T-helper 17 cell (primary cell): ENCODE measurements around the gene CALML4. TPM values are rescaled to one million over a fixed set of nuclear protein-coding genes. Genes with fewer than 3 reads are reported as not detected.
A peak's percentile ranks its signal among the peaks of the same experiment; 100 is the strongest.
"Not testable (repeated sequence)": the region's sequence is repeated elsewhere in the genome, so short reads cannot be mapped to it uniquely, and the experiment has no call there.

Source experiments
- ATAC-seq: fragments of 150-1000 bp; cut with Tn5 transposase; 2 replicates; pipeline ENCODE4 v1.10.0; 2021; ENCODE audit warnings: mild to moderate bottlenecking, moderate library complexity
- DNase-seq, 3 donors: peaks; one replicate each; pipeline versions ENCODE4 v3.0.0 to v3.0.0-alpha.2; 2020 to 2021
- H3K9me3 ChIP-seq: one replicate; pipeline ENCODE4 v1.7.0; 2013; ENCODE audit warnings: low read length, mild to moderate bottlenecking; ENCODE audit not compliant: control insufficient read depth, poor library complexity, severe bottlenecking
- H3K27ac Mint-ChIP-seq: one replicate; pipeline ENCODE4 v1.8.0; 2022; ENCODE audit warnings: mild to moderate bottlenecking, moderate library complexity, mixed read lengths
- H3K27me3 Mint-ChIP-seq: one replicate; pipeline ENCODE4 v1.8.0; 2022; ENCODE audit warnings: mixed read lengths
- H3K36me3 Mint-ChIP-seq: one replicate; pipeline ENCODE4 v1.8.0; 2022; ENCODE audit warnings: low read depth, mixed read lengths
- H3K4me1 Mint-ChIP-seq: one replicate; pipeline ENCODE4 v1.8.0; 2022; ENCODE audit warnings: mild to moderate bottlenecking, mixed read lengths
- H3K4me3 Mint-ChIP-seq: one replicate; pipeline ENCODE4 v1.8.0; 2022; ENCODE audit warnings: mild to moderate bottlenecking, moderate library complexity, mixed read lengths
- total RNA-seq, 4 donors: library from RNA in 2 of 4; stranded (reverse) in 2 of 4; gene quantifications; one replicate each; pipeline ENCODE4 v1.2.3 and lab custom pipeline; 2022 to 2026

CALML4 gene
- total RNA-seq, 2 donors from 2014 or later: 2.4 to 2.6 TPM

DNA sequence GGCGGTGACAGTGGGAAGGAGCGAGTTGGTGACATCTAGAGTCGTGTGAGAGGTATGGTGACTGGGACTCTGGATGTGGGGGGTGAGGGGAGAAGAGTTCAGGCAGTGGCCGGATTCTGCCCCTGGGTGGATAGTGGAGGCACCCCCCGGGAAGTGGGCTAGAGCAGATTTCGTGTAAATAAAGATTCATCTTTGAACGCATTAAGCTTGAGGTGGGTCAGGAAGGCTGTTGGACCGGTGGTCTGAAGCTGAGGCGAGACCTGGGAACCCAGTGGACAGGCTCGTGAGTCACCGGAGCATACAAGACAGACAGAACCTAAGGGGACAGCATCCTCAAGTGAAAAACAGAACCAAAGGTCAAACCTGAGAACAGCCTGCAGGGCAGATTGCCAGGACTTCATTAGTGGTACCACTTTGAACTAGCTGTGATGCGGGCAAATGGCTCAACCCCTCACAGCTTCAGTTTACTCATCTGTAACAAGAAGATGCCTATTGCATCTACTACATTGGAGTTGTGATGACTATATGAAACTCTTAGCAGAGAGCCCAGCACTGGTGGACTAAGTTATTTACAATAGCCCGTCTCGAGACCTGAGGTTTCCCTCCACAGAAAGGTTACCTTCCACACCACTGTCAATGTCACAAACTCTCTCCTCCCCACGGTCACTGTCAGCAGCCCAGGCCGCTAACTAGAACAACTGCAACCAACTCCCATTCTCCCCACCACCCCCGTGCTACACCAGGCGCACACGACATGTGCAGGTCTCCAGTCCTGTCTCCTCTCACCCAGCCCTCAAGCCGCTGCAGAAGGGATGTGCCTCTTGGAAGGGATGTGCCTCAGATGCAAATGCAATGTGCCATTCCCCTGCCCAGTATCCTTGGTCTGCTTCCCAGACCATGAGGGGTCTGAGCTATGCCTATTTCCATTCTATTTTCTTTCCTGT, 25.3 kb upstream of the CALML4 start:
- H3K4me3 Mint-ChIP-seq: peak overlapping the region; percentile 98
- no peaks in the 10 kb centered on the region for H3K36me3 Mint-ChIP-seq
- H3K27me3 Mint-ChIP-seq: peaks cover 11% of the 10 kb centered on the region
- ATAC-seq (no peak), DNase-seq (no peak)
- H3K27ac Mint-ChIP-seq: peak overlapping the region; percentile 95
- peaks cover 19% of the 10 kb centered on the region for H3K4me1 Mint-ChIP-seq
- H3K9me3 ChIP-seq: no peaks in the 10 kb centered on the region

DNA sequence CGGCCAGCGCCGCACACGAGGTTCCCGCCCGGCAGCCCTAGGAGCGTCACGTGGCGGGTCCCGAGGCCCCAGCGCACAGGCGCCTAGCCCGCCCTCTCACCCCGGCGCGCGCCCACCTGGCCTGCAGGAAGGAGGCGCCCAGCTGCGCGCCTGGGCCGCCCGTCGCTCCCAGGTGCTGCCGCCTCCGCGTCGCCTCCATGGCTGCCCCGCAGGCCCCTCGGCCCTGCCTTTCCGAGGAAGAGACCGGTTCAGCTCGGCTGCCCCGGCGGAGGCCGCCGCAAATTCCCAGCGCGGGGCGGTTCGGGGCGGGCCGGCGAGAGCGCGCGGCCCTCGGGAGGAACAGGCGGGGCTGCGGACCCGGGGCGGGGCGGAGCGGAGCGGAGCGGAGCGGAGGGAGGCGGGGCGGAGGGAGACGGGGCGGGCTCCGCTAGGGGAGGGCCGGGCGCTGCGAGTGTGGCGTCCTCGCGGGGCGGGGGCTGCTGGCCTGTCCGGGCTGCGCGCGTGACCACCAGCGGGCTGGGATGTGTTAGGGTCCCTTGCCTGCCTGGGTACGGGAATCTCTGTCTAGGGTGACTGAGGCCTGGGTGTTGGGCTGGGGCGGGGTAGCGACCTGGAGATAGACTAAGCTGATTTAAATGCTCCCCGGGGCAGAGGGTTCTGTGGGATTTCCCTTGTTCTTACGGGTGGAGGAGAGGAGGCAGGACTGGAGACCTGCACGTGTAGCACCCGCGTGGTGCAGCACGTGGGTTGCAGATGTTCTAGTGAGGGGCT, 24.4 kb upstream of the CALML4 start, which contains the start of gene CLN6:
Gene CLN6, minus strand, starts transcription at position 343 of the 771 bp plus-strand sequence. Its CDS starts 144 bp downstream, at position 199.
- ATAC-seq (peak; percentile 87), DNase-seq (peak; percentile 64 to 83 (median 73))
- H3K9me3 ChIP-seq: no peaks in the 10 kb centered on the region
- Mint-ChIP-seq H3K27ac (peak within 1 kb of the TSS; percentile 95), H3K27me3 (peaks cover 10% of the 10 kb centered on the region), H3K4me3 (peak within 1 kb of the TSS; percentile 98), H3K36me3 (no peaks in the 10 kb centered on the region), H3K4me1 (peaks cover 24% of the 10 kb centered on the region)

DNA sequence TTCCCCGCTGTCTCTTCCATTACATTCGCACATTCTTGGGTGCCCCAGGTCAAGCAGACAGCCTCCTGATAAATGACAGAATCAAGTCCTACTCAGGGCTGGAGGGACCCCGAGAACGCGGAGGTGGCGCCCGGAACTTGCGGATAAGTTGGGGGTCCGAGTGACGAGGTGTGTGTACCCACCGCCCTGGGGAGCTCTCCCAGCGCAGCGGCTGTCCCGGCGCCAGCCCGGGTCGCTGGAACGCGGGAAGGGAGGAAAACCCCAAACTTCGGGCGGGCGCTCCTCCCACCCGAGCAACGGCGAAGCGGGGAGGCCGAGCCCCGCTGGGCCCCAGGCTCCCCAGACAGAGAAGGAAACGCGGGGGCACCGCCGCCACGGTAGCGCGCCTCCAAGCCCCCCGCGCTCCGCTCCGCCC, 23.8 kb upstream of the CALML4 start:
- no peaks in the 10 kb centered on the region for H3K36me3 Mint-ChIP-seq
- no peaks in the 10 kb centered on the region for H3K9me3 ChIP-seq
- H3K27ac Mint-ChIP-seq: peak overlapping the region; percentile 88
- peaks cover 4% of the 10 kb centered on the region for H3K27me3 Mint-ChIP-seq
- H3K4me3 Mint-ChIP-seq: peak overlapping the region; percentile 98
- H3K4me1 Mint-ChIP-seq: peaks cover 24% of the 10 kb centered on the region
- ATAC-seq: no peak
- no peak for DNase-seq

DNA sequence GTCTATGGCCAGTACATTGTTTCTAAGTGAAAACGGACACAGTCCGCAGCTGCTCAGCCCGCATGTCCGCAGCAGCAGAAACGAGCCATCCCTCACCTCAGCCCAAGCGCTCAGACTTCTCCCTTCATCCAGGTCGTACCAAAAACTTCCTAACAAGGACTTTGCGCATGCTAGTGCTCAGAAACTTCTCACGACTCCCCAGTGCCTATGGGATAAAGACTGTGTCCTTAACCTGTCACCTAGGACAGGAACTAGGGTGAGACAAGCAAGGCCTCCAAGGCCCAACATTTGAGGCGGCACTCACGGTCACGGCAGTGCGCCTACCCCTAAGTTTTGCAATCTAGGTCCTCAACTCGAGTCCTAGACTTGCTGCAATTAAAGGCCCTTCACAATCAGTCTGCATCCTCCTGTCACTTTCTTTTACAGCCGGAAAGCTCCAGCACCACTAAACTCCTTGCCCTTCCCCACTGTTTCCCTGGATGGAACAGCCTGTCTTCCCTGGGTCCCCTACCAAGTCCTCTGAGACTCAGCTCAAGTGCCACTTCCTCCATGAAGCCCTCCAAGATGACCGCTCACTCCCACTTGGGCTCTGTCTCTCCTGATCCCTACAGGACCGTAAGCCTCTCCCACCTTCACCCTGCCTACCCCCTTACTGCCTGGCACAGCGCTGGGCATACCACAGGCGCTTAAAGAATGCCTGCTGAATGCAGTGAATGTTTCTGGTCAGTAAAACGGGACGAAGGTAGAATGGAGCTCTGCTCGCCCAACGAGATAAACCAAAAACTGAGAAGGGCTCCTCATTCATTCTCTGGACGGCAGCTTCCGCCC, 23.2 kb upstream of the CALML4 start:
- H3K27me3 Mint-ChIP-seq: peaks cover 4% of the 10 kb centered on the region
- H3K36me3 Mint-ChIP-seq: no peaks in the 10 kb centered on the region
- ATAC-seq (no peak), DNase-seq (no peak)
- peaks cover 24% of the 10 kb centered on the region for H3K4me1 Mint-ChIP-seq
- peak overlapping the region; percentile 98 for H3K4me3 Mint-ChIP-seq
- peak overlapping the region; percentile 88 for H3K27ac Mint-ChIP-seq
- H3K9me3 ChIP-seq: no peaks in the 10 kb centered on the region

DNA sequence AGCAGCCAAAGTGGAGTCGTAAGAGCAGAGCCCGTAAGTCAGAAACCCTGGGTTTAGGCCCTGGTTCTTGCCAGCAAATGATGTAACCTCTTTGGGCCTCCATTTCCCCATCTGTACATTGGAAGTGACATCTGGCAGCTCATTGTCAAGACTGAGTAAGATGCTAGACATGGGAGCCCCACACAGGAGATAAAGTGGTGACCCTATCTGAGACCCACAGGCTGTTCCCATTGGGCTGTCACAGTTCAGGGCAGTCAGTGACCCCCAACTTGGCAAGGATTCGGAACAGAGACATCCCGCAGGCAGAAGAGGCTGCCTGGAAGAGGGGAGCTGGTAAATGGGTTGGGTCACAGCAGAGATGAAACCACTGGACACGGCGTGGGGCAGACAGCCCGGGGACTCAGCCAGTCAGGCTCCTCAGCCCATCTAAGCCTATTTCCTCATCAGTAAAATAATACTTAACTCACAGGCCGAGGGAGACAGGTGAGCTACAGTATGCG, 22.6 kb upstream of the CALML4 start:
- ATAC-seq (no peak), DNase-seq (no peak)
- no peaks in the 10 kb centered on the region for H3K9me3 ChIP-seq
- H3K27me3 Mint-ChIP-seq: peaks cover 4% of the 10 kb centered on the region
- peak overlapping the region; percentile 98 for H3K4me3 Mint-ChIP-seq
- peaks cover 26% of the 10 kb centered on the region for H3K4me1 Mint-ChIP-seq
- no peak overlapping the region for H3K27ac Mint-ChIP-seq
- no peaks in the 10 kb centered on the region for H3K36me3 Mint-ChIP-seq

DNA sequence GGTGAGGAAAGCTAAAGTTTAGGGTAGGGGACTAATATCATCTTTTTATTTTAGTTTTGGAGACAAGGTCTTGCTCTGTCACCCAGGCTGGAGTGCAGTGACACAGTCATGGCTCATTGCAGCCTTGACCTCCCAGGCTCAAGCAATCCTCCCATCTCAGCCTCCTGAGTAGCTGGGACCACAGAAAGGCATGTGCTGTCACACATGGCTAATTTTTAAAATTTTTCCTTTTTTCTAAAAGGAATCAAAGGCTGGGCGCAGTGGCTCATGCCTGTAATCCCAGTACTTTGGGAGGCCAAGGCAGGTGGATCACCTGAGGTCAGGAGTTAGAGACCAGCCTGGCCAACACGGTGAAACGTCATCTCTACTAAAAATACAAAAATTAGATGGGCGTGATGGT, 20.3 kb upstream of the CALML4 start:
- H3K27ac Mint-ChIP-seq, H3K36me3 Mint-ChIP-seq, ATAC-seq, DNase-seq, H3K27me3 Mint-ChIP-seq, H3K4me3 Mint-ChIP-seq, H3K9me3 ChIP-seq: not testable (repeated sequence)
- peaks cover 26% of the 10 kb centered on the region for H3K4me1 Mint-ChIP-seq

DNA sequence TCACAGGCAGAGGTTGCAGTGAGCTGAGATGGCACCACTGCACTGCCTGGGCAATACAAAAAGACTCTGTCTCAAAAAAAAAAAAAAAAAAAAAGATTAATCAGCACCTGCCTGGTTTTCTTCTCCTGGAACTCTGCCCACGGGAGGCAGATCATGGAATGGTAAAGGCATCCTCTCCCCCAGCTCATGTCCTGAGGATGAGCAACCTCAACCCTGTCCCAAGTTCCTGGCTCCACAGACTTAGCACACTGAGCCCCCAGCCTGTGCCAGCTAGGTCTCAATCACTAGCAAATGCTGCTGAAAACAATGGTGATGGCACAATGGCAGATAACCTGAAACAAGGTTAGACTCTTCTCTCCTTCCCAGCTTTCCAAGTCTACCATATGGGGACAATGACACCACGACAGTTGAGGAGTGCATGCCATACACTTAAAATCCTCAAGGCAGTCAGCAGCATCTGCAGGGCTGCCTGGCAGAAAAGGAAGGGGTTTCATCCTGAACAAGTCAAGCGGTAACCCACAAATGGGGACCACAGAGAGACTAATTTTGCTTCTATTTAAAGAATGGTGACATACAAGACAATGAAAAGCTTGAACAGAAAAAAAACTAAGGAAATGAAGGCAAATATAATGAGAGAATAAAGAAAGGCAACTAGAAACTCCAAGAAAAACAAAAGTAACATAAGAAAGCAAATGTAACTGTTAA, 19.6 kb upstream of the CALML4 start:
- no peak for DNase-seq
- Mint-ChIP-seq H3K4me3 (no peak overlapping the region), H3K27ac (no peak overlapping the region), H3K4me1 (peaks cover 22% of the 10 kb centered on the region), H3K27me3 (no peaks in the 10 kb centered on the region), H3K36me3 (no peaks in the 10 kb centered on the region)
- H3K9me3 ChIP-seq: no peaks in the 10 kb centered on the region
- no peak for ATAC-seq

DNA sequence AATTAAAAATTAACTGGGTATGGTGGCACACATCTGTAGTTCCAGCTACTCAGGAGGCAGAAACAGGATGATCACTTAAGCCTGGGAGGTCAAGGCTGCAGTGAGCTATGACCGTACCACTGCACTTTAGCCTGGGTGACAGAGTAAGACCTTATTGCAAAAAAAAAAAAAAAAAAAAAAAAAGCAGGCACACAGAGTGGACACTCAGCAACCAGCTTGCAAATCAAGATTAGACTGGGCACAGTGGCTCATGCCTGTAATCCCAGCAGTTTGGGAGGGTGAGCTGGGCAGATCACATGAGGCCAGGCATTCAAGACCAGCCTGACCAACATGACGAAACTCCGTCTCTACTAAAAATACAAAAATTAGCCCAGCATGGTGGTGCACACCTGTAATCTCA, 19.0 kb upstream of the CALML4 start:
- Mint-ChIP-seq H3K4me3 (no peak overlapping the region), H3K36me3 (no peaks in the 10 kb centered on the region), H3K4me1 (peaks cover 22% of the 10 kb centered on the region), H3K27ac (no peak overlapping the region), H3K27me3 (no peaks in the 10 kb centered on the region)
- ATAC-seq: no peak
- no peaks in the 10 kb centered on the region for H3K9me3 ChIP-seq
- no peak for DNase-seq

DNA sequence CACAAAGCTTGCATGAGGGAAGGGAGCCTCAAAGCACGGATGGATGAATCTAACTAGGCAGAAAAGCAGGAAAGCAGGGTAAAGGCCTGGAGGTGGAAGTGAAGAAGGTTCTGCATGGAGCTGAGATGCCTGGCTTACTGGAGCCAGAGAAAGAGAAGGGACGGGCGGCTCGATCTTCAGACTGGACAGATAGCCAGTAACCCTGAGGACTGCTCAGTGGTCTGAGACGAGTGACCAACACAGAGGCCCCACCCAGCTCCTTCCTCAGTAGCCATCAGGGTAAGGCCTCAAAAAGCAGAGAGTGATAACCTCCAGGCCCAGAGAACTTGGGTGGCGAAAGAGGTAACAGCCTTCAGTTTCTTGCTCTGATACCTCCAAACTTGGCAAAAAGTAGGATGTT, 18.0 kb upstream of the CALML4 start:
- H3K9me3 ChIP-seq: no peaks in the 10 kb centered on the region
- Mint-ChIP-seq H3K4me3 (no peak overlapping the region), H3K36me3 (no peaks in the 10 kb centered on the region), H3K27me3 (no peaks in the 10 kb centered on the region), H3K27ac (no peak overlapping the region), H3K4me1 (peaks cover 14% of the 10 kb centered on the region)
- no peak for DNase-seq
- ATAC-seq: no peak

DNA sequence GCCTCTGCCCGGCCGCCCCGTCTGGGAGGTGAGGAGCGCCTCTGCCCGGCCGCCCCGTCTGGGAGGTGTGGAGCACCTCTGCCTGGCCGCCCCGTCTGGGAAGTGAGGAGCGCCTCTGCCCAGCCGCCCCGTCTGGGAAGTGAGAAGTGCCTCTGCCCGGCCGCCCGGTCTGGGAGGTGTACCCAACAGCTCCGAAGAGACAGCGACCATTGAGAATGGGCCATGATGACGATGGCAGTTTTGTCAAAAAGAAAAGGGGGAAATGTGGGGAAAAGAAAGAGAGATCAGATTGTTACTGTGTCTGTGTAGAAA, 17.3 kb upstream of the CALML4 start:
- H3K4me3 Mint-ChIP-seq, ATAC-seq, H3K9me3 ChIP-seq, H3K4me1 Mint-ChIP-seq, DNase-seq, H3K27me3 Mint-ChIP-seq, H3K27ac Mint-ChIP-seq, H3K36me3 Mint-ChIP-seq: not testable (repeated sequence)

DNA sequence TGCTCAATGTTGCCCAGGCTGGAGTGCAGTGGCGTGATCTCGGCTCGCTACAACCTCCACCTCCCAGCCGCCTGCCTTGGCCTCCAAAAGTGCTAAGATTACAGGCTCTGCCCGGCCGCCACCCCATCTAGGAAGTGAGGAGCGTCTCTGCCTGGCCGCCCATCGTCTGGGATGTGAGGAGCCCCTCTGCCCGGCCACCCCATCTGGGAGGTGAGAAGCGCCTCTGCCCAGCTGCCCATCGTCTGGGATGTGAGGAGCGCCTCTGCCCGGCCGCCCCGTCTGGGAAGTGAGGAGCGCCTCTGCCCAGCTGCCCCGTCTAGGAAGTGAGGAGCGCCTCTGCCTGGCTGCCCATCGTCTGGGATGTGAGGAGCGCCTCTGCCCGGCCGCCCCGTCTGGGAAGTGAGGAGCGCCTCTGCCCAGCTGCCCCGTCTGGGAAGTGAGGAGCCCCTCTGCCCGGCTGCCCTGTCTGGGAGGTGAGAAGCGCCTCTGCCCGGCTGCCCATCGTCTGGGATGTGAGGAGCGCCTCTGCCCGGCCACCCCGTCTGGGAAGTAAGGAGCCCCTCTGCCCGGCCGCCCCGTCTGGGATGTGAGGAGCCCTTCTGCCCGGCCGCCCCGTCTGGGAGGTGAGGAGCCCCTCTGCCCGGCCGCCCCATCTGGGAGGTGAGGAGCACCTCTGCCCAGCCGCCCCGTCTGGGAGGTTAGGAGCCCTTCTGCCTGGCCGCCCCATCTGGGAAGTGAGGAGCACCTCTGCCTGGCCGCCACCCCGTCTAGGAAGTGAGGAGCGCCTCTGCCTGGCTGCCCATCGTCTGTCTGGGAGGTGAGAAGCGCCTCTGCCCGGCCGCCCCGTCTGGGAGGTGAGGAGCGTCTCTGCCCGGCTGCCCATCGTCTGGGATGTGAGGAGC, 16.6 kb upstream of the CALML4 start:
- H3K27me3 Mint-ChIP-seq, H3K9me3 ChIP-seq, ATAC-seq, H3K4me1 Mint-ChIP-seq, H3K4me3 Mint-ChIP-seq, H3K36me3 Mint-ChIP-seq, H3K27ac Mint-ChIP-seq, DNase-seq: not testable (repeated sequence)

DNA sequence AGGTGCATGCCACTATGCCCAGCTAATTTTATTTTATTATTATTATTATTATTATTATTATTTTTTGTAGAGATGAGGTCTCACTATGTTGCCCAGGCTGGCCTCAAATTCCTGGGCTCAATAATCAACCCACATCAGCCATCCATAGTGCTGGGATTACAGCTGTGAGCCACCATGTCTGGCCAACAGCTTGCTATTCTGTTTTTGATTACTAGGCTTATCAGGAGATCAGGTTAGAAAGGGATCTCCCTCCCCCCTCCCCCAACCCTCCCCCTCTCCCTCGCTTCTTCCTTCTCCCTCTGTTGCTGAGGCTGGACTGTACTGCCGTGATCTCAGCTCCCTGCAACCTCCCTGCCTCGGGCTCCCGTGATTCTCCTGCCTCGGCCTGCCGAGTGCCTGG, 15.8 kb upstream of the CALML4 start:
- H3K27ac Mint-ChIP-seq: no peak overlapping the region
- no peak for DNase-seq
- no peak for ATAC-seq
- no peaks in the 10 kb centered on the region for H3K36me3 Mint-ChIP-seq
- H3K27me3 Mint-ChIP-seq: no peaks in the 10 kb centered on the region
- H3K4me3 Mint-ChIP-seq: no peak overlapping the region
- H3K9me3 ChIP-seq: no peaks in the 10 kb centered on the region
- H3K4me1 Mint-ChIP-seq: peaks cover 10% of the 10 kb centered on the region
